Kidney capillary endothelial cell (primary cell): Measurements from ENCODE around the gene RGS14.
"Not testable (repeated sequence)": the region's sequence is repeated elsewhere in the genome, so short reads cannot be mapped to it uniquely, and the experiment has no call there.

Source experiments
- DNase-seq: peaks from one replicate; pipeline ENCODE4 v3.0.0-alpha.2; 2018; ENCODE audit warnings: low spot score

RGS14 gene

DNA sequence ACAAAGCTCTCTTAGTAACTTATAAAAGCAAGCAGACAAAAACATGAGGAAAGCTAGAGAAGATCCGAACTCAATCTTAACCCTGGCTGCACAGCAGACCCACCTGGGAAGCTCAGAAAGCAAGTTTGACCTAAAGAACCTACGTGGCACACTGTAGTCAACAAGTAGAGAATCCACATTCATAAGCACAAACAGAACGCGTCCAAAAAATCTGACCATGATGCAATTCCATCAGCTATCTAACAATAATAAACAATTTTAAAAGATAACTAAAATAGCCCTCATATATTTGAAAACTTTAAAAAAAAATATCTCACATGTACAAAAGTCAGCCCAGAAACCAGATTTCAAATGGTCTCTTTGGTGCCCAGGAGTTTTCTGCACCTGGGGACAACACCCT, 10.9 kb upstream of the RGS14 start:
- DNase-seq: no peak

- no peak for DNase-seq
These were observed 10.0 kb upstream of the RGS14 start for GRCh38 chr5:177347699-177348098.

DNA sequence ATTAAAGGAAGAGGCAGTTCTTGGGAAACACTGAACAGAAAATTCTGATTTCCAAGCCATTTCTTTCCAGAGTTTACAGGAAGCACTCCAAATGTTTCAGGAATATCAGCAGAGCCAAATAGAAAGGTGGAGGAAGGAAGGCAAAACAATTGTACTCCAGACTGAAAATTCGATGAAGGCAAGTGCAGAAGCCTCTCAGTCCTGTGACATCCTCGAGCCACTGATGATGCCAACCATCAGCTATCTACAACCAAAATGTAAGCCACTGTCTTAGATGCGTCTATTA, 8.4 kb upstream of the RGS14 start:
- DNase-seq: no peak

DNA sequence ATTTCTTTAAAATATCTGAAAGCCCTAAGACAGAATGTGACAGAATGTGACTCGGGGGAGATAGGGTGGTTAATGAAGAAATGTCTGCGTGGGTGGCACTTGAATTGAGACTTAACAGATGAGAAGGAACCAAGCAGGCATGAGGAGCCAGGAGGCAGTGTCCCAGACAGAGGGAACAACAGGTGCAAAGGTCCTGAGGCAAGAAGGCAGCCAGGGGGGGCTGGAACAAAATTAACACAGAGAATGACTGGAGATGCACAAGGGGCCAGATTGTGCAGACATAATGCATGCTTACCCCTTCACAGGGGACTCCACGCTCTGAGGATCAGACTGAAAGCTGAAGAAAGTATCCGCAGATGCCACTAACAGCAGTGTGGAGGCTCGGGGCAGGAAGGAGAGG, 8.0 kb upstream of the RGS14 start:
- DNase-seq: no peak

GRCh38 chr5:177350776-177351391, 6.8 kb upstream of the RGS14 start:
- no peak for DNase-seq

- peak; percentile 93 for DNase-seq
These were observed 6.1 kb upstream of the RGS14 start, which contains the start of gene LMAN2 for GRCh38 chr5:177351392-177352329. LMAN2 (minus strand) TSS chr5:177351668; CDS start chr5:177351647, 21 bp downstream.

- DNase-seq: no peak
These were observed 4.6 kb upstream of the RGS14 start for GRCh38 chr5:177353093-177353492.

DNA sequence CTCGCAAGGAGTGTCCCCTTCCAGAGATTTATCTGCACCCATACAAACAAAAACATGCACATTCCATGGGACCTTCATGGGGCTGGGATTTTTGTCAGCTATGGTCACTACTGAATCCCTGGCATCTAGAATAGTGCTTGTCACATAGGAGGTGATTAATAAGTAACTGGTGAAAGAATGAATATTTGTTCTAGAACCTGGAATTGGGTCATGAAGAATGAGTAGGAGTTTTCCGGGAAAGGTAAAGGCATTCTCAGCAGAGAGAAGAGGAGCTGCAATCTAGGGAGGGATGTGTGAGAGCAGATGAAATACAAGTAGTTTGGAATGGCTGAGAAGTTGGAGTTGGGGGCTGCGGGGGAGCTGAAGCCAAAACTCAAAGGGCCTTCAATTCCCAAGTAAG, 3.5 kb upstream of the RGS14 start:
- DNase-seq: no peak

DNA sequence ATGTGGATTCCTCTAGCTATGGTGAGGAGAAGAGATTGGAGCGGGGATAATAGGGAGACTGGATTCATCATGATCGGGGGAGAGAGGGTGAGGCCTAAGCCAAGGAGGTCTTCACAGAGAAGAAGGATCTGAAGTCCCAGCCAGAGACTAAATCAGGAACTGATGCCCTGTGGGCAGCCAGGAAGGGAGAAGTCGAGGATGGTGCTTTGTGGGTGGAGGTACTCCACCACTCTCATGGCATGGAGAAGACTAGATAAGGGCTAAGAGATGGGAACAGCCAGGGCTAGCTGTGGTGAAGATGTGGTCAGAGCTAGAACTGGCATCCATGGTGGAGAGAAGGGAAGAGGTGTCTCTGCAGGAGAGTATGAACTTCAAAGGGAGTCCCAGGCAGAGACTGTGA, 3.0 kb upstream of the RGS14 start:
- DNase-seq: no peak

- no peak for DNase-seq
These were observed 2.4 kb upstream of the RGS14 start for GRCh38 chr5:177355162-177355867.

DNA sequence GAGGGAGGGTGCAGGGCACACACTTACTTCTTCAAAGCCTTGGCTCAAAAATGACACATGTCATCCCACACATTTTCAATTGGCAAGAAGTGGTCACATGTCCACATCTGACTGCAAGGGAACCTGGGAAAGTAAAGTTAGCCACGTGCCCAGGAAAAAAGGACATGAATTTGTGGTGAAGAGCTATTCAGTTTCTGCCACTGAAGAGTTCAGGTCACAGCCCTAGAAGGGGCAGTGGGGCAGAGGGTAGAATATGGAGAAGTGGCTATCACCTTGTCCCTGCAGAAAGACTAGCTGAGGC, 1.9 kb upstream of the RGS14 start:
- no peak for DNase-seq

DNA sequence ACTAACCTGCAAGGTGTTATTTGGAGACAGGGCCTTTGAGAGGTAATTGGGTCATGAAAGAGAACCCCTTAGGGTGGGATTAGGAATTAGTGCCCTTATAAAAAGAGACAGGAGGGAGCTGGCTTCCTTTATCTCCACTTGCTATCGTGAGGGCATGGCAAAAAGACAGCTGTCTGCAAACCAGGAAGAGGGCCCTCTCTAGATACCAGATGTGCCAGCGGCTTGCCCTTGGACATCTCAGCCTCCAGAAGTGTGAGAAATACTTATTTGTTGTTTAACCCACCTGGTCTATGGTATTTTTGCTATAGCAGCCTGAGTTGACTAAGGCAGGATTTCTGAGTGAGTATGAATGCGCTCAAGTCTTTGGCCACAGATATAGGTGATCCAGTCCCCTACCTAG, 978 bp upstream of the RGS14 start:
- DNase-seq: no peak

- no peak for DNase-seq
These were observed 622 bp upstream of the RGS14 start for GRCh38 chr5:177357146-177357458.

DNA sequence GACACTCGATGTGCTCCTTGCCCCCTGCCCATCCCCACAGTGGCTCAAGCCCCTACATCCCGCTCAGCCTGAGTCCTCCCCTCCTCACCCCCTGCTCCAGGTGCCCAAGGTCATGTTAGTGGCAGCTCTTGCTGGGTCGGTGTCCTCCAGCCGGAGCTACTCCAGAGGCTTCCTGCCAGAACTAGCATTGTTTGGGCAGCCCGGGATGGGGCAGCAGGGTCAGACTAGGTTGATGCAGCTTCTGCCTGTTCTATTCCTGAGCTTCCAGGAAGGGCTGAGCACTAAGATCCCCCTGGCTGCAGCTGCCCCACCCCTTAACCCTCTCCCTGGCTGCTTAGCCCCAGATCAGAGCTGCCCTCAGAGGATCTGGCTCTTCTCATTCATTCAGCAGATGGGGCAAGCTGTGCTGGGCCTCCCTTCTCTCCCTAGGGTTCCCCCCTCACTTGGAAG, 671 bp downstream of the RGS14 start:
- DNase-seq: no peak

DNA sequence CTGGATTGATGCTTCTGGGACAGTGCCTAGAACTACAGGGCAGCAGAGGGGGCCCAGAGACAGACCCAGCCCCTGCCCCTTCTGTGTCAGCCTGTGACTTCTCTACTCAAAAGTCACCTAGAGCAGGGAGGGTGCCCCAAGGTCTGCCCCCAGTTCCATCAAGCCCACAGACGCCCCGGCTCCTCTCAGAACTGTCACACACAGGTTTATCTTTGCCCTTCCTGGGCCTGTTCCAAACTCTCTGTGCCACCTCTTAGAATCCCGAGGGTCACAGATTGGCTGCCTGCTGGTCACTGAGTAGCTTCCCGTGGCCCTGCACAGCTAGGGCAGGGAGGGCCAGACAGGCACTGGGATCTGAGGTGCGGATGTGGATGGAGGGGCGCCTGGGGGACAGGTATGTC, 1.7 kb downstream of the RGS14 start:
- DNase-seq: no peak

DNA sequence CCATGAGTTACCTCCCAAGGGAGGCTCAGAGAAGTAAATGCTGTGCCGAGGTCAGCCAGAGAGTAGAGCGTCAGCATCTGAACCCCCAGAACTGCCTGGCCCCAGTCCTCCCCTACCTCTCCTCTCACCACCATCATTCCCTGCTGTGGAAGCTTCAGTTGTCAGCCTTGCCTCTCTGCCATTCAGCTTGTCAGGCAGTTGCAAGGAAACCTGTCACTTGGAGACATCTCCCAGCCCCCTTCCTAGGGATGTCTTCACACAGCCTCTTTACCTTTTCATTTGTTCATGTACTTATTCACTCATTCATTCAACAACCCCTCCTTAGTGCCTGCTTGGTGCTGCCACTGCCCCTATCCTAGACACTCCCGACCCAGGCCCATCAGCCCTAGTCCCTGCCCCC, 2.1 kb downstream of the RGS14 start:
- no peak for DNase-seq

GRCh38 chr5:177360740-177361139, 3.0 kb downstream of the RGS14 start:
- not testable (repeated sequence) for DNase-seq

DNA sequence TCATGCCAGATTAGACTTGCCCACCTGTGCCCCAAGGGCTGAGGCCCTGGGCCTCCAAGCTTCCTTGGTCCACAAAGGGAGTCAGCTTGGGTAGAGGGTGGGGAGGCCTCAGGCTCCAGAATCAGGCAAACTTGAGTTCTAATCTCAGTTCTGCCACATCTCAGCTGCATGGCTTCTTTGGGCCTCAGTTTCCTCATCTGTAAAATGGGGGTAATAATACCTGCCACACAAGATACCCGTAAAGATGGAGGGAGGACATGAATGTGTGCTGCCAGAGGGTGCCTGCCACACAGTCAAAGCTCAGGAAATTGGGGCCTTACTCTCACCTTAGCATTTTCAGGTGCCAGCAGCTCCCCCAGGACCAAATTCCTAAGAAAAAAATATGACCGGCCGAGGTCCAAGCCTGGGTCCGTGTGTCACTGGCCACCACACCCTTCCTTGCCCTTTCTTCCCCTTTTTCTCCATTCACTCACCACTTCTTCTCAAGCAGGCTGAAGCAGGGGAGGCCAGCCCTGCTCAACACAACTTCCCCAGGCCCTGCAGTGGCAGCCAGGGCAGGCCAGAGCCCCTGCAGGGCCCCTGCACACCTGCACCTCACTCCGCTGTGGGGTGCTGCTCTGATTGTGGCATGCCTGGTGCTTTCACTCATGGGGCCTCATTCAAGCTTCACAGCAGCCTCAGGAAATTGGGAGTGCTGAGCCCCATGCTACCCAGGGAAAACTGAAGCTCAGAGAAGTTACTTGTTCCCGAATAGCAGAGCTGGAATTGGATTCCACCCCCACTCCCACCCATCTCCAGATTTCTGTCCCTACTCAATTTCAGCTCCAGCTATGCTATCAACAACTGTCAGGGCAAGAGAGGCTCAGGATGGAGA, 3.9 kb downstream of the RGS14 start:
- no peak for DNase-seq

DNA sequence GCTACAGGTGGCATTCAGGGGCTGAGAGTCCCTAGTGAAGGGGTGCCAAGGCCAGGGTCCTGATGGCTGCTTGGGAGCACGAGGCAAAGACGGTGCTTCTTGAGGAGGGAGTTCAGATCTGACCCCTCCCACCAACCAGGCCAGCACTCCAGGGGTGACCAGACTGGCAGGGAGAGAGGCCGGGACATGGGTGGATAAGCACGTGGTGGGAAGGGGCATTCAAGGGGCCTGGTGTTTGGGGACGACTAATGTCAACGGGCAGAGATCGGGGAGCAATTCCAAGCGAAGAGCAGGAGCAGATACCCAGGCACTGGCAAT, 4.5 kb downstream of the RGS14 start:
- DNase-seq: no peak

DNA sequence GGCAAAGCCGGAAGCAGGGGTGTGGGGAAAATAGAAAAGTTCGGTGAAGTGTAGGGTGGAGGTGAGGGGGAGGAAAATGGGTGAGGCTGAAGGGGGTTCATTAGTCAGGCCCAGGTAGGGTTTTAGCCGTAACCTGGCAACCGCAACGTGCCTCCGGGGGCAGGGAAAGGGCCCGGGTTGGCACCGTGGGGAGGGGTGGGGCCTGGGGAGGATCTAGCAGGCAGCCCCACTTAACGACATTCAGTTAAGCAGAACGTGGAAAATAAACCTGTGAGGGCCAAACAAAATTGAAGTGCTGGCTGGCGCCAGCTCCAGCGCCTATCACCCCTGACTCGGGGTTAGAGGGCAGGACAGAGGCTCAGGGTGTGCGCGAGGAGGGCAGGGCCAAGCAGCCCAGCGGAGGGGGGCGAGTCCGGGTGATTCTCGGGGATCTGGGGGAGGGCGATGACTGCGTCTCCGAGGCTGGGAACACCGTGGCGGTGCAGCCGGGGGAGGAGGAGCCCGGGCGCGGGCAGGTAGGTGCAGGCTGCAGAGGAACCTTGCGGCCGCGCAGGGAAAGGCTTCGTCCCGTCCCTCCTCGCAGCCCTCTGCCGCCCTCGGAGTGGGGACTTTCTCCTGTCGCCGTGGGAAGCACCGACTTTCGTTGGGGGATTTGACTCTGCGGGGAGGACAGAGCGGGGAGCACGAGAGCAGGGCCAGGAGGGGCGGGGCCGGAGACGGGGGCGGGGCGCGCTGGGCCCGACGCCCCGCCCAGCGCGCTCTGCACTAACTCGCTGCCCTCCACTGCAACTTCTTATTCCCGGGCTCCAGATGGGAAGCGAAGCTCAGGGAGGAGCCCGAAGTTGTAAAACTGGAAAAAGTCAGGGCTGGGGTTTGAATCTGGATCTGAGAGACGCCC, 5.1 kb downstream of the RGS14 start:
- no peak for DNase-seq

GRCh38 chr5:177363565-177363964, 5.8 kb downstream of the RGS14 start:
- DNase-seq: no peak
